ENCODE data around the gene TNFRSF25.

GRCh38 chr1:6426277-6426971 is 39.5 kb downstream of the TNFRSF25 start:
- no peak for TF ChIP-seq TEAD4 (IDR thresholded peaks at IDR 0.05; ENCODE audit: low read depth, low read length)
- TF ChIP-seq BRCA1 (IDR thresholded peaks at IDR 0.05; ENCODE audit: low read depth, low read length) = no peak
- no peak for TF ChIP-seq CEBPB (IDR thresholded peaks at IDR 0.05; ENCODE audit: low read depth, low read length)
- TF ChIP-seq CTCF (IDR thresholded peaks at IDR 0.05; ENCODE audit: control extremely low read depth in 1 of 3, insufficient read depth in 1 of 3, low read depth in 1 of 3, low read length in 3 of 3) = no peak
- TF ChIP-seq EZH2 (IDR thresholded peaks at IDR 0.05; ENCODE audit: low read depth, low read length, severe bottlenecking) = no peak
- no peak for TF ChIP-seq SP2 (IDR thresholded peaks at IDR 0.05; ENCODE audit: low read length)
- TF ChIP-seq RFX5 (IDR thresholded peaks at IDR 0.05; ENCODE audit: borderline replicate concordance, low read depth, low read length) = no peak

Measured in H1 (cell line).